K562 (cell line): ENCODE measurements around the gene SEMA5A. TPM values are rescaled to one million over a fixed set of nuclear protein-coding genes. Genes with fewer than 3 reads are reported as not detected.

Experiments used
- ATAC-seq: fragments of 200-7000 bp; cut with Tn5 transposase; 3 replicates; pipeline ENCODE4 v1.9.1; 2020; ENCODE audit warnings: moderate library complexity
- BruUV-seq: library from RNA; stranded (reverse); fragments of 400-500 nt; replicated peaks from 2 replicates; lab custom pipeline; 2021; lab: Mats Ljungman, UMichigan
- CTCF ChIA-PET: fragments of 300-600 bp; formaldehyde crosslinking; extraction: SDS; loops from one replicate; lab custom pipeline; 2021; ENCODE audit warnings: low intra/inter-chr PET ratio; lab: Yijun Ruan, JAX
- POLR2A ChIA-PET: fragments of 300-600, 350-650 bp; sonication (Branson Sonifier 250); formaldehyde crosslinking; extraction: SDS; loops from one replicate; lab custom pipeline; 2021; ENCODE audit warnings: antibody characterized with exemption, inconsistent platforms; lab: Yijun Ruan, JAX
- DNase-seq, 4 experiments: peaks; one replicate each; pipeline versions ENCODE4 v3.0.0 to v3.0.0-alpha.2; 2011 to 2018; ENCODE audit warnings: low spot score in 3 of 4, mixed read lengths in 3 of 4; ENCODE audit errors: extremely low read depth in 1 of 4
- FAIRE-seq: peaks from 2 replicates; lab custom pipeline; 2011; peaks lifted over from hg19 to GRCh38; lab: Jason Lieb, UNC
- H2AFZ ChIP-seq: 2 replicates; pipeline ENCODE4 v1.6.0; 2011; ENCODE audit warnings: low read depth, low read length, control low read depth, inconsistent platforms
- H3K27ac ChIP-seq: fragments of 200-600 bp; 3 replicates; pipeline ENCODE4 v1.8.0; 2011; ENCODE audit warnings: low read depth, mild to moderate bottlenecking, control low read depth, inconsistent platforms, low read length, moderate library complexity, mixed read lengths; ENCODE audit errors: extremely low read depth
- H3K27me3 ChIP-seq, 2 experiments: fragments of 300-600 bp in 1 of 2; 2 replicates in 1 of 2; 3 replicates in 1 of 2; pipeline versions ENCODE4 v1.6.0 to v1.8.0; 2011; ENCODE audit warnings: inconsistent platforms in 2 of 2, low read length in 2 of 2, mild to moderate bottlenecking in 1 of 2, mixed read lengths in 1 of 2, moderate library complexity in 1 of 2; ENCODE audit not compliant: control insufficient read depth in 2 of 2, insufficient read depth in 2 of 2
- H3K36me3 ChIP-seq: fragments of 300-600 bp; 3 replicates; pipeline ENCODE4 v1.8.0; 2011; ENCODE audit warnings: mild to moderate bottlenecking, low read length, inconsistent platforms; ENCODE audit not compliant: control insufficient read depth, insufficient read depth
- H3K4me1 ChIP-seq, 2 experiments: fragments of 200-600 bp in 1 of 2; replicated peaks in 1 of 2; 2 replicates in 1 of 2; 3 replicates in 1 of 2; pipeline versions ENCODE4 v1.5.1 to v1.8.0; 2011; ENCODE audit warnings: inconsistent platforms in 2 of 2, low read length in 2 of 2, mild to moderate bottlenecking in 1 of 2, mixed read lengths in 1 of 2, moderate library complexity in 1 of 2; ENCODE audit not compliant: control insufficient read depth in 2 of 2, insufficient read depth in 2 of 2
- H3K4me2 ChIP-seq: 2 replicates; pipeline ENCODE4 v1.6.1; 2011; ENCODE audit warnings: low read length, control low read depth, inconsistent platforms, mixed read lengths; ENCODE audit not compliant: insufficient read depth
- H3K4me3 ChIP-seq: fragments of 200-600 bp; sonication (generic), shearing (Covaris generic); 2 replicates; pipeline ENCODE4 v1.5.1; 2016; ENCODE audit warnings: control low read depth, inconsistent platforms
- H3K79me2 ChIP-seq: fragments of 200-600 bp; 3 replicates; pipeline ENCODE4 v1.8.0; 2011; ENCODE audit warnings: low read length, inconsistent platforms; ENCODE audit not compliant: control insufficient read depth, insufficient read depth
- H3K9ac ChIP-seq, 2 experiments: 2 replicates each; pipeline versions ENCODE4 v1.6.0 to v1.6.1; 2011; ENCODE audit warnings: low read depth in 2 of 2, low read length in 2 of 2, control low read depth in 1 of 2, inconsistent platforms in 1 of 2, mild to moderate bottlenecking in 1 of 2, mixed read lengths in 1 of 2; ENCODE audit not compliant: insufficient read depth in 1 of 2
- H3K9me1 ChIP-seq: one replicate; pipeline ENCODE4 v1.6.0; 2011; ENCODE audit warnings: inconsistent platforms, mild to moderate bottlenecking, low read length, moderate library complexity; ENCODE audit not compliant: control insufficient read depth, insufficient read depth
- H3K9me3 ChIP-seq: replicated peaks from 2 replicates; pipeline ENCODE4 v1.5.1; 2011; ENCODE audit warnings: low read depth, low read length, inconsistent platforms; ENCODE audit not compliant: control insufficient read depth, insufficient read depth
- H4K20me1 ChIP-seq: replicated peaks from 2 replicates; pipeline ENCODE4 v1.6.1; 2011; ENCODE audit warnings: low read length, inconsistent platforms, mixed read lengths; ENCODE audit not compliant: control insufficient read depth, insufficient read depth
- CREB1 ChIP-seq, 2 experiments: sonication (generic) in 1 of 2; formaldehyde crosslinking in 1 of 2; IDR thresholded peaks; 2 replicates each; pipeline versions ENCODE4 v1.6.1 to v1.8.0; 2012 to 2022; ENCODE audit warnings: inconsistent platforms in 1 of 2, mild to moderate bottlenecking in 1 of 2, missing genetic modification reagents in 1 of 2, moderate library complexity in 1 of 2
- CSDE1 ChIP-seq, 2 experiments: fragments of 450-650 bp; IDR thresholded peaks; 2 replicates each; pipeline ENCODE4 v1.6.1; 2016; ENCODE audit warnings: mild to moderate bottlenecking in 1 of 2
- FUS ChIP-seq: fragments of 200-400 bp; formaldehyde crosslinking; optimal IDR thresholded peaks from 2 replicates; pipeline ENCODE3; 2017; ENCODE audit warnings: low read depth, low read length
- HNRNPLL ChIP-seq: fragments of 200-400 bp; formaldehyde crosslinking; IDR thresholded peaks from 2 replicates; pipeline ENCODE4 v1.6.1; 2017; ENCODE audit warnings: low read length, low read depth, mild to moderate bottlenecking; ENCODE audit not compliant: poor library complexity, severe bottlenecking
- IRF2 ChIP-seq: sonication (generic); formaldehyde crosslinking; IDR thresholded peaks from 2 replicates; pipeline ENCODE4 v1.8.1; 2022; ENCODE audit warnings: mild to moderate bottlenecking, missing genetic modification reagents
- KDM2B ChIP-seq: fragments of 250-450 bp; sonication (Bioruptor Pico); IDR thresholded peaks from 2 replicates; pipeline ENCODE4 v1.8.0; 2021; ENCODE audit warnings: mild to moderate bottlenecking, moderate library complexity
- MTA3 ChIP-seq: fragments of 450-650 bp; formaldehyde crosslinking; IDR thresholded peaks from 2 replicates; pipeline ENCODE4 v1.6.1; 2017; ENCODE audit warnings: mild to moderate bottlenecking, borderline replicate concordance
- NFXL1 ChIP-seq: fragments of 450-650 bp; formaldehyde crosslinking; IDR thresholded peaks from 2 replicates; pipeline ENCODE4 v1.4.0; 2021; ENCODE audit warnings: mild to moderate bottlenecking
- OTX1 ChIP-seq: fragments of 450-650 bp; formaldehyde crosslinking; IDR thresholded peaks from 2 replicates; pipeline ENCODE4 v1.4.0; 2022; ENCODE audit warnings: mild to moderate bottlenecking
- RNF2 ChIP-seq: sonication (generic); IDR thresholded peaks from 2 replicates; pipeline ENCODE4 v1.6.1; 2016
- SP2 ChIP-seq: IDR thresholded peaks from 2 replicates; pipeline ENCODE4 v1.6.1; 2011; ENCODE audit warnings: mild to moderate bottlenecking, low read depth, low read length, moderate library complexity; ENCODE audit not compliant: poor library complexity, severe bottlenecking; ENCODE audit errors: extremely low read depth
- SRSF9 ChIP-seq: fragments of 200-400 bp; formaldehyde crosslinking; IDR thresholded peaks from 2 replicates; pipeline ENCODE4 v1.6.1; 2017; ENCODE audit warnings: low read depth, low read length, borderline replicate concordance
- TCF7 ChIP-seq: sonication (generic); IDR thresholded peaks from 2 replicates; pipeline ENCODE4 v1.6.1; 2016; ENCODE audit warnings: antibody characterized with exemption, borderline replicate concordance
- THRAP3 ChIP-seq: fragments of 450-650 bp; IDR thresholded peaks from 2 replicates; pipeline ENCODE4 v1.6.1; 2016; ENCODE audit warnings: mild to moderate bottlenecking, inconsistent platforms, borderline replicate concordance
- ZBTB17 ChIP-seq: fragments of 450-650 bp; formaldehyde crosslinking; IDR thresholded peaks from 2 replicates; pipeline ENCODE4 v1.4.0; 2020; ENCODE audit warnings: mild to moderate bottlenecking
- ZKSCAN1 ChIP-seq: fragments of 150-350 bp; IDR thresholded peaks from 2 replicates; pipeline ENCODE4 v1.6.1; 2016; ENCODE audit warnings: low read depth, low read length
- ZNF324 ChIP-seq: fragments of 250-450 bp; sonication (Bioruptor Pico); IDR thresholded peaks from 2 replicates; pipeline ENCODE4 v1.4.0; 2020; ENCODE audit warnings: mild to moderate bottlenecking
- WGBS: fragments of 100-300 bp; shearing (Covaris generic); methylation state at CpG from one replicate; pipeline ENCODE4 v1.1.6; 2016; ENCODE audit warnings: low coverage, mixed read lengths; ENCODE audit not compliant: insufficient coverage; ENCODE audit errors: missing lambda C conversion rate; 5-methylcytosine and 5-hydroxymethylcytosine counted together
- in situ Hi-C: fragments of 300-500 bp; cut with MboI; formaldehyde crosslinking; loops from 4 replicates; pipeline ENCODE4 v1.15.0; 2018; ENCODE audit warnings: inconsistent platforms, mixed read lengths
- intact Hi-C: fragments of 100-400 bp; cut with micrococcal nuclease; formaldehyde crosslinking; loops from 2 replicates; pipeline ENCODE4 v1.14.2; 2022
- polyA plus RNA-seq, 8 experiments: library from polyadenylated mRNA; depleted of rRNA in 4 of 8; stranded (reverse) in 5 of 8; unstranded in 3 of 8; fragments of >200 nt; fragmentation: Nextera tagmentation in 2 of 8; fragmentation: Illumina TruSeq in 1 of 8; extraction: Ambion mirVana in 2 of 8; extraction: Trizol in 1 of 8; gene quantifications; 2 replicates each; pipeline versions ENCODE4 v1.2.1 to v1.2.3, GENCODE V29; 2011 to 2014; ENCODE audit warnings: inconsistent platforms in 1 of 8, missing spikeins in 1 of 8
- total RNA-seq, 7 experiments: library from RNA; depleted of rRNA in 6 of 7; stranded (reverse); fragments of >200 nt in 6 of 7; fragmentation: Illumina TruSeq in 2 of 7; extraction: Trizol in 2 of 7; gene quantifications; 2 replicates each; pipeline versions ENCODE4 v1.2.1 to v1.2.3, GENCODE V29; 2011 to 2021; ENCODE audit warnings: low replicate concordance in 1 of 7
- TF ChIP-seq, protein P1 (sequence below): fragments of 250-450 bp; sonication (Bioruptor Pico); IDR thresholded peaks from 2 replicates; pipeline ENCODE4 v1.4.0; 2020; ENCODE audit warnings: borderline replicate concordance
- TF ChIP-seq, protein P2 (sequence below): IDR thresholded peaks from 2 replicates; pipeline ENCODE4 v1.6.1; 2011; ENCODE audit not compliant: insufficient read length; ENCODE audit errors: extremely low read depth
- TF ChIP-seq, protein P3 (sequence below): sonication (generic); formaldehyde crosslinking; IDR thresholded peaks from 2 replicates; pipeline ENCODE4 v1.8.0; 2022; ENCODE audit warnings: mild to moderate bottlenecking, missing genetic modification reagents

SEMA5A gene
- total and polyA plus RNA-seq, 9 of the 15 experiments (the other 6 are each of a cell fraction or from before 2014, with no cell fraction given) = 0.02 TPM; not detected in 8

DNA sequence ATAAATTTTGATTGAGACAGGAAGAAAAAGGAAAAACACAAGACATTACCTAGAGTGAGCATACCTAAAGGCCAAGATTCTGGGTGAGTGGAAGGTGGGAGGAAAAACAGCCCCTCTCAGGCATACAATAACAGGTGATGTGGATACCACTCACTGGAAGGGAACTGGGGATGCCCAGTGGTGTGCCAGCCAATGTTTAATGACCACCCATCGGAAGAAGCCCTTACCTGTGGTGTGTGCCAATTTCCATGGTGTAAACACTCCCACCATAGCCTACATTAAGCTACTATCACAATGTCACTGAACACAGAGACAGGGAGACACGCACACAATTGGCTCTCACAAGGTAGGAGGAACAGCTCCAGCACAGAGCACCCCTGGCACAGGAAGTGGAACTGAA, 63.5 kb downstream of the SEMA5A start (continued):
- TF ChIP-seq, protein P1, sequence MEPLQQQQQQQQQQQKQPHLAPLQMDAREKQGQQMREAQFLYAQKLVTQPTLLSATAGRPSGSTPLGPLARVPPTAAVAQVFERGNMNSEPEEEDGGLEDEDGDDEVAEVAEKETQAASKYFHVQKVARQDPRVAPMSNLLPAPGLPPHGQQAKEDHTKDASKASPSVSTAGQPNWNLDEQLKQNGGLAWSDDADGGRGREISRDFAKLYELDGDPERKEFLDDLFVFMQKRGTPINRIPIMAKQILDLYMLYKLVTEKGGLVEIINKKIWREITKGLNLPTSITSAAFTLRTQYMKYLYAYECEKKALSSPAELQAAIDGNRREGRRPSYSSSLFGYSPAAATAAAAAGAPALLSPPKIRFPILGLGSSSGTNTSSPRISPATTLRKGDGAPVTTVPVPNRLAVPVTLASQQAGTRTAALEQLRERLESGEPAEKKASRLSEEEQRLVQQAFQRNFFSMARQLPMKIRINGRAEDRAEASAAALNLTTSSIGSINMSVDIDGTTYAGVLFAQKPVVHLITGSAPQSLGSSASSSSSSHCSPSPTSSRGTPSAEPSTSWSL (CRISPR knock-in tag) = no peak
- TF ChIP-seq IRF2 (CRISPR knock-in tag) (no peak), THRAP3 (no peak)

DNA sequence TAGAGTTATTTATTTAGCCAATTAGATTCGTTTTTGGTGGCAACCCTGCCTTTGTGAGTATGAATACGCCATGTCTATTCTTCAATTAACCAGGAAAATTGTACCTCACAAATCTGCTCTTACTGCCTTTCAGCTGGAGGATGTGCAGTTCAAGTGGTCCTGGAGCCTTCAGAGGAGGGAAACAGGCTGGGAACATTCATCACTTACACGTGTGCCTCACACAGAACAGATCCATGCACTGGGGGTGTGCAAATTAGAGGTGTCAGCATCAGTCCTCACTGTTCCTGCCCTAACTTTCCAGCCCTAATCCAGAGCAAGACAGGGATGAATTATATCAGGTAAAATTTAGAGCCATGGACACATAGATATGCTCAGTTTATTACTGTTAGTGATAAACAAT, 65.4 kb downstream of the SEMA5A start:
- in situ Hi-C loops = no loop called here
- H4K20me1 ChIP-seq = no peaks in the 10 kb centered on the region

More for the DNA sequence above, 65.4 kb downstream of the SEMA5A start:
- H3K27ac ChIP-seq = no peak overlapping the region
- TF ChIP-seq FUS = no peak
- no peak for TF ChIP-seq OTX1 (CRISPR knock-in tag)
- TF ChIP-seq SP2 = no peak
- TF ChIP-seq, protein P2, sequence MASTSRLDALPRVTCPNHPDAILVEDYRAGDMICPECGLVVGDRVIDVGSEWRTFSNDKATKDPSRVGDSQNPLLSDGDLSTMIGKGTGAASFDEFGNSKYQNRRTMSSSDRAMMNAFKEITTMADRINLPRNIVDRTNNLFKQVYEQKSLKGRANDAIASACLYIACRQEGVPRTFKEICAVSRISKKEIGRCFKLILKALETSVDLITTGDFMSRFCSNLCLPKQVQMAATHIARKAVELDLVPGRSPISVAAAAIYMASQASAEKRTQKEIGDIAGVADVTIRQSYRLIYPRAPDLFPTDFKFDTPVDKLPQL = no peak
- TF ChIP-seq ZBTB17 (CRISPR knock-in tag) = no peak
- TF ChIP-seq, protein P3, sequence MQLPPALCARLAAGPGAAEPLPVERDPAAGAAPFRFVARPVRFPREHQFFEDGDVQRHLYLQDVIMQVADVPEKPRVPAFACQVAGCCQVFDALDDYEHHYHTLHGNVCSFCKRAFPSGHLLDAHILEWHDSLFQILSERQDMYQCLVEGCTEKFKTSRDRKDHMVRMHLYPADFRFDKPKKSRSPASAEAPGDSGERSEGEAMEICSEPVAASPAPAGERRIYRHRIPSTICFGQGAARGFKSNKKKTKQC (CRISPR knock-in tag) = no peak
- TF ChIP-seq CREB1 (IDR thresholded peaks at IDR 0.05) = no peak
- TF ChIP-seq CREB1 (CRISPR knock-in tag; IDR thresholded peaks at IDR 0.05) = no peak
- no peak for TF ChIP-seq HNRNPLL
- TF ChIP-seq MTA3 = no peak
- no peak for TF ChIP-seq RNF2
- no peak for TF ChIP-seq KDM2B (CRISPR knock-in tag)
- no peak for TF ChIP-seq ZKSCAN1
- TF ChIP-seq SRSF9 = no peak
- TF ChIP-seq ZNF324 (CRISPR knock-in tag) = no peak
- TF ChIP-seq TCF7 = no peak
- no peak for TF ChIP-seq NFXL1 (CRISPR knock-in tag)
- no peak for TF ChIP-seq CSDE1 (IDR thresholded peaks at IDR 0.05)
- TF ChIP-seq, all 486 proteins: peak for 0
- Histone ChIP-seq H3K4me2 (no peak overlapping the region), H3K9me1 (no peaks in the 10 kb centered on the region), H3K27me3 (no peaks in the 10 kb centered on the region), H3K79me2 (no peaks in the 10 kb centered on the region), H3K9ac (no peak overlapping the region), H3K4me1 (no peaks in the 10 kb centered on the region), H3K9me3 (no peaks in the 10 kb centered on the region), H3K4me3 (no peak overlapping the region), H2AFZ (no peak overlapping the region), H3K36me3 (no peaks in the 10 kb centered on the region)
- no peak for FAIRE-seq
- no peak for ATAC-seq
- no peak for DNase-seq
- ChIA-PET CTCF (no interaction called here), POLR2A (no interaction called here)
- 0% methylated on average over 3 of the region's 3 CpGs for WGBS
- no TSS peak for BruUV-seq
- intact Hi-C loops = no loop called here
